HG03342 (cell line): ENCODE results near the gene MXRA8.
"Not testable (repeated sequence)": the region's sequence is repeated elsewhere in the genome, so short reads cannot be mapped to it uniquely, and the experiment has no call there.

Experiments
- ATAC-seq: cut with Tn5 transposase; IDR thresholded peaks from one replicate; pipeline ENCODE4 v1.9.1; 2021; ENCODE audit warnings: mild to moderate bottlenecking, moderate library complexity; ENCODE audit not compliant: unreplicated experiment

The MXRA8 gene, protein sequence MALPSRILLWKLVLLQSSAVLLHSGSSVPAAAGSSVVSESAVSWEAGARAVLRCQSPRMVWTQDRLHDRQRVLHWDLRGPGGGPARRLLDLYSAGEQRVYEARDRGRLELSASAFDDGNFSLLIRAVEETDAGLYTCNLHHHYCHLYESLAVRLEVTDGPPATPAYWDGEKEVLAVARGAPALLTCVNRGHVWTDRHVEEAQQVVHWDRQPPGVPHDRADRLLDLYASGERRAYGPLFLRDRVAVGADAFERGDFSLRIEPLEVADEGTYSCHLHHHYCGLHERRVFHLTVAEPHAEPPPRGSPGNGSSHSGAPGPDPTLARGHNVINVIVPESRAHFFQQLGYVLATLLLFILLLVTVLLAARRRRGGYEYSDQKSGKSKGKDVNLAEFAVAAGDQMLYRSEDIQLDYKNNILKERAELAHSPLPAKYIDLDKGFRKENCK

GRCh38 chr1:1358433-1359271, at the start of gene MXRA8:
Gene MXRA8 (minus strand): TSS chr1:1358555. CDS start chr1:1358504, 51 bp downstream.
- no peak for ATAC-seq

DNA sequence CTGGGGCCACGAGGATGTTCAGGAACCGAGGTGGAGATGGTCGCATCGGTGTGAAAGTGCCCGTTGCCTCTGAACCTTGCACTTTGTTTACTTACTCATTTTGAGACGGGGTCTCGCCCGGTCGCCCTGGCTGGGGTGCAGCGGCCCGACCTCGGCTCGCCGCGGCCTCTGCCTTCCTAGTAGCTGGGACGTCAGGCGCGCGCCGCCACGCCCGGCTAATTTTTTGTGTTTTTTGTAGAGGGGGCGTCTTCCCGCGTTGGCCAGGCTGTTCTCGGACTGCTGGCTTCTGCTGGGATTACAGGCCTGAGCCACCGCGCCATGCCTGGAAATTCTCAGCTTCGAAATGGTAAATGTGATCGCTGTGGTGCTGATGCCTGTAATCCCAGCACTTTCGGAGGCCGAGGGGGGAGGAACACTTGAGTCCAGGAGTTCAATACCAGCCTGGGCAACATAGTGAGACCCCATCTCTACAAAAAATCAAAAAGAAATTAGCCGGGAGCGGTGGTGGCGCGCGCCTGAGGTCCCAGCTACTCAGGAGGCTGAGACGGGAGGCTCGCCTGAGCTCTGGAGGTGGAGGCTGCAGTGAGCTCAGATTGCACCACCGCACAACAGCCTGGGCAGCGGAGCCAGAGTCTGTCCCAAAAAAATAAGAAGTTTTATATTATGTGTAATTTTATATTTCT, 49.4 kb upstream of the MXRA8 start:
- no peak for ATAC-seq

- ATAC-seq, result peak; percentile 85
These were observed 48.7 kb upstream of the MXRA8 start, which contains the start of gene MRPL20 for GRCh38 chr1:1406821-1407635. Gene MRPL20 (minus strand): TSS chr1:1407293. CDS start chr1:1407217, 76 bp downstream.

GRCh38 chr1:1406101-1406820, 47.9 kb upstream of the MXRA8 start:
- no peak for ATAC-seq

GRCh38 chr1:1403653-1404052, 45.3 kb upstream of the MXRA8 start:
- ATAC-seq, result no peak

DNA sequence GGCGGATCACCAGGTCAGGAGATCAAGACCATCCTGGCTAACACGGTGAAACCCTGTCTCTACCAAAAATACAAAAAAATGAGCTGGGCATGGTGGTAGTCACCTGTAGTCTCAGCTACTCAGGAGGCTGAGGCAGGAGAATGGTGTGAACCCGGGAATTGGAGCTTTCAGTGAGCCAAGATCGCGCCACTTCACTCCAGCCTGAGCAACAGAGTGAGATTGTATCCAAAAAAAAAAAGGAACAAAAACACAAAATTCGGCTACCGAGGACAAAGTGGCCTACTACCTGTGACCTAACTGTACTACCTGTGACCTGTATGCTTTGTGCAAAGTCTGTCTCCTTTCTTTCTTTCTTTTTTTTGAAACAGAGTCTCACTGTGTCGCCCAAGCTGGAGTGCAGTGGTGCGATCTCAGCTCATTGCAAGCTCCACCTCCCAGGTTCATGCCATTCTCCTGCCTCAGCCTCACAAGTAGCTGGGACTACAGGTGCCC, 44.6 kb upstream of the MXRA8 start:
- not testable (repeated sequence) for ATAC-seq

GRCh38 chr1:1402072-1402900, 43.9 kb upstream of the MXRA8 start:
- no peak for ATAC-seq

DNA sequence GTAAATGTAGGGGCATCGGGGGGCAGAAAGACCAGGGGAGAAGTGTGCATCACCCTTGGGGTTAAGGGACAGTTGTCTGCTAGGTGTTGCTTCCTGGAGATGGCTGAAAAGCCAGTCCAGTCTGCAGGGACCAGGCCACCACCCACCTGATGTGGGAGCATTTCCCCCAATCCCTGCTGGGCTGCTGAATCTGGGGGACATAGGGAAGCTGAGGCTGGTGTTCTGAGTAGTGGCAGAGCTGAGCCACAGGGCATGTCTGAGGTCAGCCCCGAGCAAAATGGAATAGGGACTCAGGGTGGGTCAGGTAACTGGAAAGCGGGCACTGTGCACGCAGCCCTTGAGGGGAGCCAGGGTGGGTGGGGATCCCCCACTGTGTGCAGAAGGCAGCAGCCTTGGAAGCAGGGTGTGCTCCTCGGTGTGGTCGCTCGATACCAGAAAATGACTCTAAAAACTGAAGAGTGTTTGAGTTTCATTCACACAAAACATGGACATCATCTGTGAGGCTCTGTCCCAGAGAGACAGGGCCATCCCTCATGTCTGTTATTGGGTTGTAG, 43.2 kb upstream of the MXRA8 start:
- no peak for ATAC-seq

DNA sequence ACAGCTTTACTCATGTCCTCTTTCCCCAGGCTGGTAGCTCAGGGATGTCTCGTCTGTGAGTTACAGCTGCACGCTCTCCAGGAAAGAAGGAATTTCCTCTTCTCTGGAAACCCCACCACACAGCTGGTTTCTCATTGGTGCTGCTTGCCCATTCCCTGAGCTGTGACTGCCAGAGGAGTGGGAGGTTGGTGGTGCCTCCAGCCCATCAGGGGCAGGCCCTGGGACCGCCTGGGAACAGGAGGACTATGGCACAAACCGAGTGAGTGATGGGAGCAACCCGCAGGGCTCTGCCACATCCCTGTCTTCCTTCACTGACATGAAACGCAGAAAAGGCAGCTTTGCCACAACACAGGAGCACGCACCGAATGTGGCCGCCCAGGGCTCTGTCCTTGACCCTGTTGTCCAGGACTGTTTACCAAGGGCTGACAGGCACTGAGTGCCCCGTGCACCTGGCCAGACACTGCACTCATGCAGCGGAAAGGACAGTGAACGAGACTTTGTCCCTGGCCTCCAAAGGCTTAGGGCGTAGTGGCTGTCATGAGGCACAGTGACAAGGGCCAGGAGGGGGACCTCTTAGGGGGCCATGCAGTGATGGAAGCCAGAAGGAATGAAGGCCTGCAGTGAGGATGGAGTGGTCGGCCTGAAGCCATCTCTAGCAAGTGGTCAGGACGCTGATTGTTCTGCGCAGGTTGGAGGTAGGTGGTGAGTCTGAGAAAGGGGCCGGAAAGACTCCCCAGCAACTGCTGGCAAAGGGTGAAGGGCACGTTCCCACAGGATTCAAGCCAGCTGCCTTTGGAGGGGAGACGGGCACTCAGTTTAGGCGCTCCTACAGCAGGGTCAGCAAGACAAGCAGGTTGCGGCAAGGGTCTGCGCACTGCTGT, 42.5 kb upstream of the MXRA8 start:
- ATAC-seq, result no peak

- ATAC-seq, result no peak
These were observed 41.7 kb upstream of the MXRA8 start for GRCh38 chr1:1399872-1400575.

- peak; percentile 91 for ATAC-seq
These were observed 41.0 kb upstream of the MXRA8 start, which contains the start of gene CCNL2 for GRCh38 chr1:1399187-1399871. Gene CCNL2 (minus strand): TSS chr1:1399335. CDS start chr1:1399306, 29 bp downstream.

DNA sequence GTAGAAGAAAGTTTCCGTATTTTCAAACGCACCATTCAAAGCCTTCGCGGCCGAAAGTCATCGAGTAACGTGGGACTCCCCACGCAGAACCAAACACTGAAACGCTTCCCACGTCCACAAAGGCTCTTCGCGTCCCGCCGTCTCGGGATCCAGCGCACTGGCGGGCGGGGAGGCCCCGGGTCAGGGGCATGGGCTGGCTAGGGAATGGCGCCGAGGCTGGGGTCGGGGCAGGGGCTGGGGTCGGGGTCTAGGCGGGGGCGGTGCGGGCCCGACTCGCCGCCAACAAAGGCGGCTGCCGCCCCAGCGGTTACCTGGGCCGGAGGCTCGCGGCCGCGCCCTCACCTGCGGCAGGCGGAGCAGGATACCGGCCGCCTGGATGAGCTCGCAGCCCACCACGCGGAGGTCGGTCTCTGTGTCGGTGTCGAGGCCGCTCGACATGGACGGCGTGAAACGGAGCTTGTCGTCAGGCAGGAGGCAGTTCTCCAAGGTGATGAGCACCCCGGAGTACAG, 40.4 kb upstream of the MXRA8 start:
- ATAC-seq, result peak; percentile 17

DNA sequence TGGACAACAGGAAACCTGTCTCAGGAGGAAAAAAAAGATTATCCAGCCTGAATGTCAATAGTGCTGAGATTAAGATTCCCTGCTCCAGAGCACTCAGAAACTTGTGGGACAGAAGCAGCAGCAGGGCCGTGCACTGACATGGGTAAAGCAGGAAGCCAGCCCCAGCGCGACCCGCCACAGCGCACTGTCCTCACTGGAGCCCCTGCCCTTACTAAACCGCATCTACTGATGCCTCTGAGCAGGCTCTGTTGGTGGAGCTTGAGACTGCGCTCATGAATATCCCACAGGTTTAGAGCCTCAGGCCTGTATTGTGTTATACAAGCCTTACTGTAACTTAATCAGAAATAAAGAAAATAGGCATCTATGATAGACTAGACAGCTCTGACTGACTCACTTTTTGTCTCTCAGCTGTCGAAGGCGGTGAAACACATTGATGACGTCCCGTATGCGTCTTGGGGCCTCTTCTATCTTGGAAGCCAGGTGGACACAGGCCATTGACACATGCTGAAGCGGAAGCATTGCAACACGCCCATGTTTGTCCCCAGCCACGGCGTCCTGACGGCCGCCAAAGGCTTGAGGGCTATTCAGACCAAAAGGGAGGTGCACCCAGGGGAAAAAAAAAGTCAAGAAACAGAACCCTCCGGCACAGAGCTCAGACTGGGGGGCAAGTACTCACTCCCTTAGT, 39.6 kb upstream of the MXRA8 start:
- ATAC-seq, result no peak

GRCh38 chr1:1395166-1395565, 36.8 kb upstream of the MXRA8 start:
- ATAC-seq, result no peak

- no peak for ATAC-seq
These were observed 35.8 kb upstream of the MXRA8 start for GRCh38 chr1:1394116-1394515.
